ENCODE results near the gene DMBX1.

The DMBX1 gene

DNA sequence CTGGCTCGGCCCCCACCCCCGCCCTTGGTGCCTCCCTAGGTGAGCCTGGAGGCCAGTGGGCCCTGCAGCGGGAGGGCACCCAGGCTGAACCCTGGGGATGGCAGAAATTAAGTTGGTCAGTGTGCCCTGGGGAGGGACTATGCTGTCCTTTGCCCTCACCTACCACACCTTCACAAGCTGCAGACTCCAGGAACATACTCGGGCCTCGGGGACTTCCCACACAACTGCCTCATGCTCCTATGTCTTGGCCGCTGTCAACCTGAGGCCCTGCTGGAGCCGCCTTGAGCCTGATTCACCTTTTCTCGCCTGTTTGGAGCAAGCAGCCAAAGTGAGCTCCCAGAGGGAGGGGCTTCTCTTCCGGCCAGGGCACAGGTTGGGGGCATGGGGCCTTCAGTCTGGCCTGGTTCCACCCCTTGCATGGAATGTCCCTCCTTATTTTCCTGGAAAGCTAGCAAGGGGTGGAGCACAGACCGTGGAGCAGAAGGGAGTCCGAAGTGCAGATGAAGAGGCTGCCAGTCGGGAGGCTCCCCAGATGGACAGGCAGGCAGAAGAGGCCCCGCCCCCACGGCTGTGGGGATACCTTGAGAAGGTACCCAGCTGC is 37.2 kb downstream of the DMBX1 start:
- no peaks in the 10 kb centered on the region for H3K36me3 ChIP-seq (ENCODE audit: insufficient read depth, low read length)
- no peaks in the 10 kb centered on the region for H3K79me2 ChIP-seq (ENCODE audit: insufficient read depth, low read length)
- H3K4me1 ChIP-seq (ENCODE audit: insufficient read depth, low read length): no peaks in the 10 kb centered on the region
- ATAC-seq (ENCODE audit: insufficient read depth, low read depth): no peak
- no peak for DNase-seq
- H3K4me2 ChIP-seq (ENCODE audit: insufficient read depth, low read length): no peak overlapping the region
- H2AFZ ChIP-seq (ENCODE audit: low read depth, low read length): no peak overlapping the region
- H3K27ac ChIP-seq (ENCODE audit: low read length): no peak overlapping the region
- H3K27me3 ChIP-seq (ENCODE audit: insufficient read depth, low read length, poor library complexity): peaks cover 47% of the 10 kb centered on the region
- TF ChIP-seq EZH2 (IDR thresholded peaks at IDR 0.05; ENCODE audit: borderline replicate concordance, low read depth, low read length, severe bottlenecking) (no peak), CTCF (IDR thresholded peaks at IDR 0.05; ENCODE audit: borderline replicate concordance, extremely low read depth, low read length, poor library complexity, severe bottlenecking) (no peak)
- no peak overlapping the region for H3K9ac ChIP-seq (ENCODE audit: low read depth, low read length)
- H4K20me1 ChIP-seq (ENCODE audit: insufficient read depth, low read length): peaks cover 5% of the 10 kb centered on the region; the same call in 1 of the 2 replicates
- no peak overlapping the region for H3K4me3 ChIP-seq (ENCODE audit: low read depth in 1 of 2, low read length in 2 of 2)
- no peaks in the 10 kb centered on the region for H3K9me3 ChIP-seq (ENCODE audit: insufficient read depth, low read length, severe bottlenecking)

GRCh38 chr1:46527474-46528296 is 38.0 kb downstream of the DMBX1 start:
- Histone ChIP-seq H3K9me3 (ENCODE audit: insufficient read depth, low read length, severe bottlenecking) (no peaks in the 10 kb centered on the region), H3K4me1 (ENCODE audit: insufficient read depth, low read length) (no peaks in the 10 kb centered on the region), H4K20me1 (ENCODE audit: insufficient read depth, low read length) (peaks cover 5% of the 10 kb centered on the region; the same call in 1 of the 2 replicates), H3K4me2 (ENCODE audit: insufficient read depth, low read length) (no peak overlapping the region), H3K79me2 (ENCODE audit: insufficient read depth, low read length) (no peaks in the 10 kb centered on the region), H3K4me3 (ENCODE audit: low read depth in 1 of 2, low read length in 2 of 2) (no peak overlapping the region), H2AFZ (ENCODE audit: low read depth, low read length) (no peak overlapping the region), H3K9ac (ENCODE audit: low read depth, low read length) (no peak overlapping the region), H3K27me3 (ENCODE audit: insufficient read depth, low read length, poor library complexity) (peaks cover 48% of the 10 kb centered on the region), H3K27ac (ENCODE audit: low read length) (no peak overlapping the region), H3K36me3 (ENCODE audit: insufficient read depth, low read length) (no peaks in the 10 kb centered on the region)
- TF ChIP-seq EZH2 (IDR thresholded peaks at IDR 0.05; ENCODE audit: borderline replicate concordance, low read depth, low read length, severe bottlenecking): no peak
- peak; percentile 93 for TF ChIP-seq CTCF (IDR thresholded peaks at IDR 0.05; ENCODE audit: borderline replicate concordance, extremely low read depth, low read length, poor library complexity, severe bottlenecking)
- peak; percentile 90 for ATAC-seq (ENCODE audit: insufficient read depth, low read depth)
- DNase-seq: peak; percentile 70

DNA sequence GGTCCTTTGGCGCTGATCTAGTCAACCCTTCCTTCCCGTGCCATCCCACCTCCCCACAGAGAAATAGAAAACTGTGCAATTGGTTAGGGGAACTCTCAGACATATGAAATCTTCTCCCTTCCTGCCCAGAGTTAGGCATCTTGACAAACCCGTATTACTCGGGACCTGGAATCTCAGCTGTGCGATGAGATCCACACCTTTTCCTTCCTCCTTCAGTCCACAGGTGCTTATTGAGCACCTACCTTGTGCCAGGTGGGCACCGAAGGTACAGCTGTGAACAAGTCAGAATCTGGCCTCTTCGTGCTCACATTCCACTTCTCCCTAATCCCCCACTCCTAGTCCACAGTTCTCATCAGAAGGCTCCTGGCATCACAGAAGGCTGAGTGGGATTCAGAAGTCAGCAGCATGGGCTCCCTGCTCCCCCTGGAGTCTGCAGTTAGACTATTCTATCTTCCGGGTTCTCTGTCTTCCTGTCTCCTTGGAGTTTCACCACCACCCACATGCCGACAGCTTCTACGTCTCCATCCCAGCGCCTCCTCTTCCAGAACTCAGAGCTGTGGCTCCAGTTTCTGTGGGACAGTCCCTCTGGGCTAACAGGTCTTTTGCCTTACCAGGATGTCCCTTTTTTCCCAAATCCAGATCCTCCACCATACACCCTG is 38.8 kb downstream of the DMBX1 start:
- Histone ChIP-seq H3K9me3 (ENCODE audit: insufficient read depth, low read length, severe bottlenecking) (no peaks in the 10 kb centered on the region), H3K9ac (ENCODE audit: low read depth, low read length) (no peak overlapping the region), H3K4me3 (ENCODE audit: low read depth in 1 of 2, low read length in 2 of 2) (no peak overlapping the region), H3K79me2 (ENCODE audit: insufficient read depth, low read length) (no peaks in the 10 kb centered on the region), H3K27me3 (ENCODE audit: insufficient read depth, low read length, poor library complexity) (peaks cover 42% of the 10 kb centered on the region), H3K4me2 (ENCODE audit: insufficient read depth, low read length) (no peak overlapping the region), H4K20me1 (ENCODE audit: insufficient read depth, low read length) (peaks cover 5% of the 10 kb centered on the region; the same call in 1 of the 2 replicates), H3K4me1 (ENCODE audit: insufficient read depth, low read length) (no peaks in the 10 kb centered on the region), H3K27ac (ENCODE audit: low read length) (no peak overlapping the region), H2AFZ (ENCODE audit: low read depth, low read length) (no peak overlapping the region), H3K36me3 (ENCODE audit: insufficient read depth, low read length) (no peaks in the 10 kb centered on the region)
- no peak for ATAC-seq (ENCODE audit: insufficient read depth, low read depth)
- DNase-seq: no peak
- TF ChIP-seq CTCF (IDR thresholded peaks at IDR 0.05; ENCODE audit: borderline replicate concordance, extremely low read depth, low read length, poor library complexity, severe bottlenecking): no peak
- no peak for TF ChIP-seq EZH2 (IDR thresholded peaks at IDR 0.05; ENCODE audit: borderline replicate concordance, low read depth, low read length, severe bottlenecking)
